ENCODE results near the gene SLC27A6.

DNA sequence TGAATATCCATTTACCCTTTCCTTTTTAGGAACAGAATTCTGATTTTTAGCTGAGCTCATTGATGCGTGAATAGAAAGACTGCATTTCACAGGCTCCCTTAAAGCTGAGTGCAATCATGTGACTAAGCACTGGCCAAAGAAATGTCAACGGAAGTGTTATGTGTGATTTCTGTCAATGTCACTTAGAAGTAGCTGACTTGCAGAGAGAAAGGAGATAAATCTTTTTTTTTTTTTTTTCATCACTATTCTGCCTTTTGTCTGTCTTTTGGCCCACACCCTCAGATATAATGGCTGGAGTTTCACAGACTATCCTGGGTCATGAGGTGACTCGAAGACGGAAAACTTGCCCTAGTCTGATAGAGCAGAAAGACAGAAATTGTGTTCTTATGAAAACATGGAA lies 39.3 kb upstream of the SLC27A6 start:
- TF ChIP-seq ZSCAN29 (IDR thresholded peaks at IDR 0.05), result no peak
- TF ChIP-seq ATF2 (IDR thresholded peaks at IDR 0.05; ENCODE audit: low read length), result no peak
- no peak for TF ChIP-seq POLR2A (IDR thresholded peaks at IDR 0.05; ENCODE audit: low read depth, low read length)
- TF ChIP-seq ASH2L (IDR thresholded peaks at IDR 0.05; ENCODE audit: borderline replicate concordance, low read depth), result no peak
- TF ChIP-seq MEF2A (IDR thresholded peaks at IDR 0.05; ENCODE audit: insufficient read depth, low read depth, low read length), result no peak
- no peak for TF ChIP-seq RCOR1 (conservative IDR thresholded peaks at IDR 0.05; ENCODE audit: low read depth, low read length)
- TF ChIP-seq KDM1A (IDR thresholded peaks at IDR 0.05; ENCODE audit: borderline replicate concordance), result no peak
